OCI-LY3 (cell line): ENCODE measurements around the gene GPR3.

Experiments used
- H2AFZ ChIP-seq: fragments of 200-600, 300-600 bp; shearing (Covaris generic); 2 replicates; pipeline ENCODE4 v1.6.0; 2014; ENCODE audit warnings: antibody characterized with exemption, low read depth, low read length
- H3K27ac ChIP-seq: fragments of 200-600, 300-600 bp; sonication (generic); 2 replicates; pipeline ENCODE4 v1.5.1; 2014; ENCODE audit warnings: mild to moderate bottlenecking, low read length, moderate library complexity, mixed read lengths
- H3K27me3 ChIP-seq: fragments of 200-600, 300-600 bp; sonication (generic); 2 replicates; pipeline ENCODE4 v1.6.1; 2014; ENCODE audit warnings: low read depth, low read length, mixed read lengths
- H3K36me3 ChIP-seq: fragments of 200-600, 300-600 bp; sonication (generic); replicated peaks from 2 replicates; pipeline ENCODE3; 2014; ENCODE audit warnings: low read depth, low read length, mixed read lengths
- H3K4me1 ChIP-seq: fragments of 300-600, 200-600 bp; sonication (generic); 2 replicates; pipeline ENCODE4 v1.6.1; 2014; ENCODE audit warnings: low read length, mixed read lengths
- H3K4me2 ChIP-seq: fragments of 200-600, 300-600 bp; sonication (generic); 2 replicates; pipeline ENCODE4 v1.6.1; 2014; ENCODE audit warnings: low read length, mixed read lengths
- H3K4me3 ChIP-seq: fragments of 300-600, 200-600 bp; sonication (generic); 2 replicates; pipeline ENCODE4 v1.5.1; 2014; ENCODE audit warnings: antibody characterized with exemption, mild to moderate bottlenecking, low read length, moderate library complexity
- H3K79me2 ChIP-seq: fragments of 300-600, 200-600 bp; shearing (Covaris generic); 2 replicates; pipeline ENCODE4 v1.6.1; 2014; ENCODE audit warnings: mild to moderate bottlenecking, low read length, mixed read lengths
- H3K9ac ChIP-seq: fragments of 300-600, 200-600 bp; shearing (Covaris generic); 2 replicates; pipeline ENCODE4 v1.6.0; 2014; ENCODE audit warnings: mild to moderate bottlenecking, low read length, moderate library complexity
- H3K9me3 ChIP-seq: fragments of 200-600, 300-600 bp; shearing (Covaris generic); 2 replicates; pipeline ENCODE4 v1.6.1; 2014; ENCODE audit warnings: low read length, mixed read lengths; ENCODE audit not compliant: insufficient read depth
- H4K20me1 ChIP-seq: fragments of 200-600, 300-600 bp; sonication (generic); 2 replicates; pipeline ENCODE4 v1.6.1; 2016; ENCODE audit warnings: low read length, mixed read lengths; ENCODE audit not compliant: insufficient read depth
- CTCF ChIP-seq: fragments of 200-600, 300-600 bp; sonication (generic); IDR thresholded peaks from 2 replicates; pipeline ENCODE4 v1.5.1; 2014; ENCODE audit warnings: antibody characterized with exemption, low read length, low read depth
- EZH2phosphoT487 ChIP-seq: fragments of 200-600 bp; shearing (Covaris generic); IDR thresholded peaks from 2 replicates; pipeline ENCODE4 v1.6.1; 2018; ENCODE audit warnings: antibody characterized with exemption, mixed run types, low read depth

The GPR3 gene

GRCh38 chr1:27400082-27400962 lies 7.9 kb downstream of the GPR3 start:
- no peak overlapping the region for H3K4me3 ChIP-seq
- H3K36me3 ChIP-seq = no peaks in the 10 kb centered on the region
- H3K27ac ChIP-seq = no peak overlapping the region
- peaks cover 5% of the 10 kb centered on the region; the same call in 1 of the 2 replicates for H3K4me1 ChIP-seq
- H3K27me3 ChIP-seq = no peaks in the 10 kb centered on the region
- no peak overlapping the region for H3K9ac ChIP-seq
- no peaks in the 10 kb centered on the region for H4K20me1 ChIP-seq
- TF ChIP-seq CTCF = no peak
- TF ChIP-seq EZH2phosphoT487 = no peak
- no peak overlapping the region for H2AFZ ChIP-seq
- no peak overlapping the region for H3K4me2 ChIP-seq
- no peaks in the 10 kb centered on the region for H3K79me2 ChIP-seq
- no peaks in the 10 kb centered on the region for H3K9me3 ChIP-seq

GRCh38 chr1:27400963-27401341 lies 8.5 kb downstream of the GPR3 start:
- Histone ChIP-seq H3K36me3 (no peaks in the 10 kb centered on the region), H3K4me1 (no peaks in the 10 kb centered on the region), H3K4me2 (no peak overlapping the region), H3K4me3 (no peak overlapping the region), H2AFZ (no peak overlapping the region), H3K79me2 (no peaks in the 10 kb centered on the region), H3K27ac (no peak overlapping the region), H4K20me1 (no peaks in the 10 kb centered on the region), H3K27me3 (no peaks in the 10 kb centered on the region), H3K9ac (no peak overlapping the region), H3K9me3 (no peaks in the 10 kb centered on the region)
- no peak for TF ChIP-seq EZH2phosphoT487
- no peak for TF ChIP-seq CTCF

GRCh38 chr1:27402349-27402754 lies 9.9 kb downstream of the GPR3 start:
- Histone ChIP-seq H2AFZ (no peak overlapping the region), H3K79me2 (no peaks in the 10 kb centered on the region), H3K27me3 (no peaks in the 10 kb centered on the region), H3K36me3 (no peaks in the 10 kb centered on the region), H3K4me1 (peaks cover 12% of the 10 kb centered on the region), H3K4me3 (no peak overlapping the region), H3K27ac (no peak overlapping the region), H3K9me3 (no peaks in the 10 kb centered on the region), H3K4me2 (no peak overlapping the region), H4K20me1 (no peaks in the 10 kb centered on the region), H3K9ac (no peak overlapping the region)
- TF ChIP-seq CTCF (no peak), EZH2phosphoT487 (no peak)

- Histone ChIP-seq H3K4me1 (peaks cover 17% of the 10 kb centered on the region), H3K9me3 (no peaks in the 10 kb centered on the region), H3K36me3 (peaks cover 1% of the 10 kb centered on the region), H3K27me3 (no peaks in the 10 kb centered on the region), H3K79me2 (no peaks in the 10 kb centered on the region), H2AFZ (no peak overlapping the region), H3K4me2 (no peak overlapping the region), H3K27ac (no peak overlapping the region), H3K9ac (no peak overlapping the region), H4K20me1 (no peaks in the 10 kb centered on the region), H3K4me3 (no peak overlapping the region)
- peak; percentile 48 for TF ChIP-seq CTCF
- TF ChIP-seq EZH2phosphoT487 = no peak
These were observed 10.8 kb downstream of the GPR3 start for GRCh38 chr1:27403065-27403726.
